GM12872 (cell line): ENCODE results near the gene DOK5.

Experiments used
- CTCF ChIP-seq: IDR thresholded peaks from 3 replicates; pipeline ENCODE4 v1.5.1; 2011; ENCODE audit warnings: low read depth, mild to moderate bottlenecking, low read length, moderate library complexity; ENCODE audit not compliant: insufficient read depth

Gene DOK5

GRCh38 chr20:54690323-54690722, 214.9 kb downstream of the DOK5 start:
- TF ChIP-seq CTCF: no peak

- no peak for TF ChIP-seq CTCF
Measured at GRCh38 chr20:54691327-54691726, 215.9 kb downstream of the DOK5 start.

DNA sequence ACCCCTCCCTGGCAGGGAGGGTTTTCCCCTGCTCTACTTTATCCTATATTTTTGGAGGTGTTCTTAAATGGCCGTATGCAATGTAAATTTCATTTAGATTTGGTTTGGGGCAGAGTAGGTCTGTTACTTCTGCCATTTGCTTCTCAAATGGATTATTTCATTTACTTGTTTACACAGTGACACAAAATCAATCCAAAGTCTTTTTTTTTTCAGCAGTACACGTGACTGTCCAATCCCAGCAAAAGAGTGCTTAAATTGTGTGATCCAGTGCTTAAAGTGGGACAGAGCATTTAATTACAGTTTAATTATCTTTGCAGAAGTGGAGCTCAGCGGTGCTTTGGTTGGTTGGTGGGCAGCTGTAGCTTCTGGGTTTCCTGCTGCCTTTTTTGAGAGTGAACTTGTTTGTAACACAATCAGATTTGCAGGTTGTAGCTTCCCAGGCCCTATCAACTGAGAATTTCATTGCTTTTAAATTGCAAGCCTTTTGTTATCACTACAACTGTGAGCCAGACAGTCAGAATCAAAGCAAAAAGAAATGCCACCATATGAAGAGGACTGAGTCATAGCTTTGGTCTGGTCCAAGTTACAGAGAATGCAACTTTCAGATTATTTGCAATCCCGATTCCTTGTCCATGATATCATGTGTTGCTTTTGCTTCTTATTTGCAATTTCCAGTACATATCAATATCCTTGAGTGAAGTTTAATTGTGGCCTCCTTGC, 216.9 kb downstream of the DOK5 start:
- TF ChIP-seq CTCF: no peak

- no peak for TF ChIP-seq CTCF
Measured at GRCh38 chr20:54694516-54694915, 219.1 kb downstream of the DOK5 start.

- no peak for TF ChIP-seq CTCF
Measured at GRCh38 chr20:54698373-54698772, 223.0 kb downstream of the DOK5 start.
